RWPE2 (cell line): ENCODE data around the gene ZNF174.
A peak's percentile ranks its signal among the peaks of the same experiment; 100 is the strongest.

ENCODE experiments used
- ATAC-seq: fragments of 200-7000 bp; cut with Tn5 transposase; 3 replicates; pipeline ENCODE4 v1.9.1; 2021; ENCODE audit warnings: low read depth
- DNase-seq: peaks from one replicate; pipeline ENCODE4 v3.0.0-alpha.2; 2020; ENCODE audit warnings: low spot score
- H3K27ac ChIP-seq: fragments of 450-650 bp; 2 replicates; pipeline ENCODE4 v1.5.1; 2017; ENCODE audit warnings: mild to moderate bottlenecking; ENCODE audit not compliant: poor library complexity, severe bottlenecking
- H3K27me3 ChIP-seq: fragments of 250-450 bp; sonication (Bioruptor Pico); 2 replicates; pipeline ENCODE4 v1.5.1; 2021; ENCODE audit warnings: mild to moderate bottlenecking, moderate library complexity; ENCODE audit not compliant: insufficient read depth, poor library complexity, severe bottlenecking
- H3K36me3 ChIP-seq: fragments of 250-450 bp; sonication (Bioruptor Pico); 2 replicates; pipeline ENCODE4 v1.5.1; 2020; ENCODE audit warnings: low read depth, mild to moderate bottlenecking, moderate library complexity
- H3K4me1 ChIP-seq: fragments of 250-450 bp; sonication (Bioruptor Pico); 2 replicates; pipeline ENCODE4 v1.5.1; 2021; ENCODE audit warnings: mild to moderate bottlenecking, moderate library complexity; ENCODE audit not compliant: insufficient read depth, poor library complexity, severe bottlenecking
- H3K4me3 ChIP-seq: fragments of 250-450 bp; sonication (Bioruptor Pico); 2 replicates; pipeline ENCODE4 v1.5.1; 2021; ENCODE audit warnings: mild to moderate bottlenecking, moderate library complexity; ENCODE audit not compliant: severe bottlenecking
- H3K9me3 ChIP-seq: fragments of 250-450 bp; sonication (Bioruptor Pico); 2 replicates; pipeline ENCODE4 v1.5.1; 2021; ENCODE audit warnings: mild to moderate bottlenecking, moderate library complexity; ENCODE audit not compliant: severe bottlenecking
- CTCF ChIP-seq: fragments of 450-650 bp; IDR thresholded peaks from one replicate; pipeline ENCODE4 v1.5.1; 2017; ENCODE audit warnings: mild to moderate bottlenecking, moderate library complexity; ENCODE audit not compliant: poor library complexity, severe bottlenecking

Gene ZNF174

GRCh38 chr16:3457434-3458252 is 56.6 kb downstream of the ZNF174 start:
- H3K4me3 ChIP-seq, result peak overlapping the region; percentile 84
- no peaks in the 10 kb centered on the region for H3K27me3 ChIP-seq
- DNase-seq, result peak; percentile 82
- peak; percentile 90 for ATAC-seq
- H3K36me3 ChIP-seq, result no peaks in the 10 kb centered on the region; the same call in 1 of the 2 replicates
- H3K27ac ChIP-seq, result peak overlapping the region; percentile 74
- peaks cover 6% of the 10 kb centered on the region for H3K4me1 ChIP-seq
- TF ChIP-seq CTCF, result peak; percentile 53
- no peaks in the 10 kb centered on the region for H3K9me3 ChIP-seq

DNA sequence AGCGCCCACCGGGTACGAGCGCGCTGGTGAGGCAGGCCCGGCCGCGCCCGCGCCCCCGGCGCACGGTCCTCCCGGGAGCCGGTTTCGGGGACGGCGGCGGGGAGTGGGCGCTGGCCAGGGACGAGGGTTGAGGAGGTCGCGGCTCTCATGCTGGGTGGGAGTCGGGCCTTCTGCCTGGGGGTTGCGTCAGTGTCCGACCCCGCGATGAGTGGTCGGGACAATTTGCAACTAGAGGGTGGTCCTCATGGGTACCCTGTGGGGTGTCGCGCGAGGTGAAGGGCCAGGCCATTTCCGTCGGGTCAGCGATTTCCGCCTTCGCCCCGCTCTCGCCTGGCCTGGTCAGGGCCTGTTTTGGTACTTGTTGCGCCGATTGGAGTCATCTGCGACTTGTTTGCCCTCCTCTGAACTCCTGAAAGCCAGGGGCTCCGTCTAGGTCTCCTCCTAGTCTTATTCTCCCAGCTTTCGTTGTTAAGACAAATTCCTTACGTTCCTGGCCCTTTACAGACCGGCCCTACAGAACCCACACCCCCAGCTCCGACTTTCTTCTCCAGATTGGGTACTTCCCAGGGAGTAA is 57.4 kb downstream of the ZNF174 start:
- Histone ChIP-seq H3K4me3 (peak overlapping the region; percentile 84), H3K27me3 (no peaks in the 10 kb centered on the region), H3K36me3 (no peaks in the 10 kb centered on the region; the same call in 1 of the 2 replicates), H3K4me1 (peaks cover 6% of the 10 kb centered on the region), H3K27ac (peak overlapping the region; percentile 74), H3K9me3 (no peaks in the 10 kb centered on the region)
- ATAC-seq, result peak; percentile 21; the same call in 1 of the 3 replicates
- TF ChIP-seq CTCF, result no peak
- no peak for DNase-seq

DNA sequence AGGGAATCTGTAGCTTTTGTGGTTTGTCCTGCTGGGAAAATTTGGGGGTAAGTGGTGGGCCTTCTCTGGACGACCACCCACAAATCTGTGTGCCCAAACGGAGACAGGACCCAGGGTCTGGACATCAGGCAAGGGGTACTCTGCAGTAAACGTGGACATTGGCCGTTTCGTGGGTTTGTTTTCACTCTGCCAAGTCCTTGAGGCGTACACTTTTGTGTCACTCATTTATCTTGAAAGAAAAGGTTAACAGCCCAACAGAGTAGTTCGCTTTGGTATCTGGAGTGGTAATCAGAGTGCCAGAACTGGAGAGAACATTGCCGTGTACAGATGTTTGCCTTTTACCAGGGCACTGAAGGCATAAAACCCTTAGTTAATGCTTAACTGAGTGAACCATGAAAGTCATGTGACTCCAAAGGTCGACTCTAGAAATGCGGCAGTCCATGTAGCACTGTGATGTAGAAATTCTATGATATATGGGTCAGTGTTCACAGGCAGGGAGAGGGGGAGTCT is 57.9 kb downstream of the ZNF174 start:
- no peak for TF ChIP-seq CTCF

More for the DNA sequence above, 57.9 kb downstream of the ZNF174 start:
- Histone ChIP-seq H3K4me1 (peaks cover 6% of the 10 kb centered on the region), H3K4me3 (peak overlapping the region; percentile 84), H3K9me3 (no peaks in the 10 kb centered on the region), H3K27me3 (no peaks in the 10 kb centered on the region), H3K27ac (peak overlapping the region; percentile 74), H3K36me3 (no peaks in the 10 kb centered on the region; the same call in 1 of the 2 replicates)
- ATAC-seq (no peak), DNase-seq (no peak)
